WERI-Rb-1 (cell line): Measurements from ENCODE around the gene HDAC9.

Source experiments
- DNase-seq: peaks from one replicate; pipeline ENCODE4 v3.0.0-alpha.2; 2020
- H3K27ac ChIP-seq: fragments of 250-450 bp; sonication (Bioruptor Pico); 2 replicates; pipeline ENCODE4 v1.5.1; 2020; ENCODE audit warnings: mild to moderate bottlenecking, moderate library complexity
- H3K27me3 ChIP-seq: fragments of 250-450 bp; sonication (Bioruptor Pico); 2 replicates; pipeline ENCODE4 v1.5.1; 2021; ENCODE audit warnings: mild to moderate bottlenecking, low read depth, moderate library complexity; ENCODE audit not compliant: insufficient read depth, severe bottlenecking
- H3K36me3 ChIP-seq: fragments of 250-450 bp; sonication (Bioruptor Pico); 2 replicates; pipeline ENCODE4 v1.5.1; 2020; ENCODE audit warnings: mild to moderate bottlenecking, moderate library complexity
- H3K4me3 ChIP-seq: 2 replicates; pipeline ENCODE4 v1.5.1; 2011; ENCODE audit warnings: low read depth, mild to moderate bottlenecking, control low read depth, low read length
- H3K9me3 ChIP-seq: fragments of 250-450 bp; sonication (Bioruptor Pico); 2 replicates; pipeline ENCODE4 v1.5.1; 2021; ENCODE audit warnings: mild to moderate bottlenecking, moderate library complexity; ENCODE audit not compliant: severe bottlenecking
- CTCF ChIP-seq: IDR thresholded peaks from 2 replicates; pipeline ENCODE4 v1.5.1; 2011; ENCODE audit warnings: low read depth, mild to moderate bottlenecking, control low read depth, inconsistent platforms, low read length

Gene HDAC9

DNA sequence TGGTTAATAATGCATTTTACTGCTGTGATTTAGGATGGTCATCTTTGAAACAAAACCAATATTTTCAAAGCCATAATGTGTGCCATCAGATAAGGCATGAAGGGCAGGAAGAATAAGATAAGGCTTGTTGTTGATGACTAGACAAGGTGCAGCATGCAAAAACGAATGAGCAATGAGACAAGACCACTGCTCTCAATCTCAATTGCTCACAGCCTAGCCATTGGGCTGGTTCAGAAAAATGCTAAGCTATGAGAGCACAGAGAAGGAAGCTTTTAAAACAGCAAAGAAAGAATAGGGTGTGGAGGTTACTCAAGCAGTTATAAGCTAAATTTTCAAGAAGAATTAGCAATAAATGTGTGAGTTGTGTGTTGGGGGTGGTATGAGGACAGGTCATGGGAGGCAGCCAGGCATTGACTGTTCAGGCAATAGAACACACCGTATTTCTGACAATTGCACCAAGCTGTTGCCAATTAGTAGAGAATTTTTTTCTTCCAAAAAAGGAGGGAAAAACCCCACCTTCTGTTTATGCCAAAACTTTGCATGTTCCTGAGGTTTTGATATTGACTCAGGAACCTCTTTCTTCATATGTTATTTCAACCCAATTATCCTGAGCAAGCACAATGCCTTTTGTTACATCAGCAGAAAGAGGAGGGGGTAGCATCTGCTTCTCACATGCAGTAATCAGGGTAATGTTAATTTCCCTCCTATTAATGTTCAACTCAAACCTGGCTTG lies 276.5 kb downstream of the HDAC9 start:
- no peak for TF ChIP-seq CTCF
- Histone ChIP-seq H3K36me3 (no peaks in the 10 kb centered on the region), H3K27ac (no peak overlapping the region), H3K27me3 (no peaks in the 10 kb centered on the region), H3K9me3 (no peaks in the 10 kb centered on the region), H3K4me3 (no peak overlapping the region)
- DNase-seq = no peak

GRCh38 chr7:18772567-18772965 lies 277.0 kb downstream of the HDAC9 start:
- no peaks in the 10 kb centered on the region for H3K36me3 ChIP-seq
- no peak for TF ChIP-seq CTCF
- no peaks in the 10 kb centered on the region for H3K27me3 ChIP-seq
- no peak for DNase-seq
- no peak overlapping the region for H3K4me3 ChIP-seq
- no peak overlapping the region for H3K27ac ChIP-seq
- no peaks in the 10 kb centered on the region for H3K9me3 ChIP-seq

DNA sequence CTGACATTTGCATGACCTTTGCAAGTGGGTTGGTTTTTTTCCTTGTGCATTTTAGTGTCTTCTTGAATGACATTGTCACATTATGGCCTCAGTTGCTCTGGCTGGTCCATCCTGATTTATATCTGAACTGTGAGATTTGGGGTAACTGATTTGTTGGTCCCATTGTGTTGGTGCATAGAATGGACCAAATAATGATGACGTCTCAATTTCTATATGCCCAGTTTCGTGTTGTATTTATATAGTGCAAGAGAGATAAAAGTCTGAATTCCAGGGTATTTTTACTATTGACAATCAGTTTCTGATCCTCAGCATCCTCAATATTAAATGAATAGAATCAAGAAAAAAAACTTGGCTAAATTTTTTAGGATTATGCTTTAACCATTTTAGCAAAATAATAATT lies 281.8 kb downstream of the HDAC9 start:
- Histone ChIP-seq H3K36me3 (no peaks in the 10 kb centered on the region), H3K9me3 (no peaks in the 10 kb centered on the region), H3K27ac (no peak overlapping the region), H3K27me3 (no peaks in the 10 kb centered on the region), H3K4me3 (no peak overlapping the region)
- no peak for TF ChIP-seq CTCF
- DNase-seq = no peak

DNA sequence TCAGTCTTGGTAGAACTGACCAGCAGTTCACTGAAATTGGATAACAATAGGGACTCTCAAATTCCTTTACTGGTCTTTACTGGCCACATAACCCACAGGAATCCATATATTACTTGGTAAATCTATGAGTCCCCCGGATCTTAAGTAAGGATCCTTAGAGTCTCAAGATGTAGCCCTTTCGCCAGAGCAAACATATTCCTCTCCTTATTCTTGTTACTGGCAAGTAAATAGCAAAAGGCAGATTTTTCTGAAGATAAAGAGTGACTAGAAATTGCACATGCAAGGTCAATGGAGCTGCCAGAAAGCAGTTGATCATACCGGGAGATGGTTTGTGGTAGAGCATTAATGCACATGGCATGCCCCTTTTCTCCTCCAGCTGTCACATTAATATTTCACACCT lies 283.0 kb downstream of the HDAC9 start:
- no peaks in the 10 kb centered on the region for H3K9me3 ChIP-seq
- H3K27ac ChIP-seq = no peak overlapping the region
- no peaks in the 10 kb centered on the region for H3K36me3 ChIP-seq
- no peaks in the 10 kb centered on the region for H3K27me3 ChIP-seq
- DNase-seq = no peak
- H3K4me3 ChIP-seq = no peak overlapping the region
- no peak for TF ChIP-seq CTCF

GRCh38 chr7:18780266-18780665 lies 284.7 kb downstream of the HDAC9 start:
- Histone ChIP-seq H3K4me3 (no peak overlapping the region), H3K9me3 (no peaks in the 10 kb centered on the region), H3K27ac (no peak overlapping the region), H3K36me3 (no peaks in the 10 kb centered on the region), H3K27me3 (no peaks in the 10 kb centered on the region)
- no peak for DNase-seq
- TF ChIP-seq CTCF = no peak

- Histone ChIP-seq H3K4me3 (no peak overlapping the region), H3K36me3 (no peaks in the 10 kb centered on the region), H3K27me3 (no peaks in the 10 kb centered on the region), H3K27ac (no peak overlapping the region), H3K9me3 (no peaks in the 10 kb centered on the region)
- no peak for DNase-seq
- no peak for TF ChIP-seq CTCF
Observed at GRCh38 chr7:18780938-18781337, 285.4 kb downstream of the HDAC9 start.
